ENCODE measurements around the gene C10orf90.

The C10orf90 gene

GRCh38 chr10:126536148-126536547, 134.3 kb downstream of the C10orf90 start:
- no peak for FAIRE-seq

- FAIRE-seq = no peak
These were observed 136.8 kb downstream of the C10orf90 start for GRCh38 chr10:126533644-126534043.

- FAIRE-seq = no peak
These were observed 142.1 kb downstream of the C10orf90 start for GRCh38 chr10:126528315-126528835.

GRCh38 chr10:126527645-126528314, 142.7 kb downstream of the C10orf90 start:
- no peak for FAIRE-seq

- FAIRE-seq = no peak
These were observed 145.2 kb downstream of the C10orf90 start for GRCh38 chr10:126525326-126525725.

GRCh38 chr10:126524526-126524925, 146.0 kb downstream of the C10orf90 start:
- no peak for FAIRE-seq

- FAIRE-seq = no peak
These were observed 147.4 kb downstream of the C10orf90 start for GRCh38 chr10:126523071-126523470.

GRCh38 chr10:126521399-126521798, 149.1 kb downstream of the C10orf90 start:
- FAIRE-seq = no peak

GRCh38 chr10:126520751-126521317, 149.7 kb downstream of the C10orf90 start:
- FAIRE-seq = no peak

GRCh38 chr10:126519992-126520391, 150.5 kb downstream of the C10orf90 start:
- no peak for FAIRE-seq

- FAIRE-seq = no peak
These were observed 151.3 kb downstream of the C10orf90 start for GRCh38 chr10:126519185-126519584.

- FAIRE-seq = no peak
These were observed 152.0 kb downstream of the C10orf90 start for GRCh38 chr10:126518218-126519080.

- no peak for FAIRE-seq
These were observed 154.0 kb downstream of the C10orf90 start for GRCh38 chr10:126516515-126516914.

- FAIRE-seq = no peak
These were observed 158.5 kb downstream of the C10orf90 start for GRCh38 chr10:126511917-126512479.

GRCh38 chr10:126509182-126509581, 161.3 kb downstream of the C10orf90 start:
- FAIRE-seq = no peak

- FAIRE-seq = no peak
These were observed 161.9 kb downstream of the C10orf90 start for GRCh38 chr10:126508535-126509040.

GRCh38 chr10:126504761-126505112, 165.8 kb downstream of the C10orf90 start:
- no peak for FAIRE-seq

GRCh38 chr10:126504063-126504760, 166.3 kb downstream of the C10orf90 start:
- FAIRE-seq = no peak

- no peak for FAIRE-seq
These were observed 167.0 kb downstream of the C10orf90 start for GRCh38 chr10:126503392-126504062.

- no peak for FAIRE-seq
These were observed 168.1 kb downstream of the C10orf90 start for GRCh38 chr10:126502441-126502840.

- FAIRE-seq = no peak
These were observed 168.7 kb downstream of the C10orf90 start for GRCh38 chr10:126501828-126502227.

GRCh38 chr10:126500866-126501265, 169.6 kb downstream of the C10orf90 start:
- no peak for FAIRE-seq

Data from G401.6 (cell line).